Ovary (tissue), 9 donors: ENCODE results near the gene RELL2. TPM values are rescaled to one million over a fixed set of nuclear protein-coding genes. Genes with fewer than 3 reads are reported as not detected.

Experiments
- DNase-seq, 5 donors: peaks; one replicate each; pipeline ENCODE4 v3.0.0-alpha.2; 2019 to 2020
- H3K27ac ChIP-seq, 2 donors: fragments of 200-600 bp; one replicate each; pipeline versions ENCODE4 v1.5.1 to v1.8.0; 2019 to 2022
- H3K27me3 ChIP-seq: fragments of 200-600 bp; one replicate; pipeline ENCODE4 v1.8.0; 2022
- H3K36me3 ChIP-seq: fragments of 200-600 bp; sonication (generic); one replicate; pipeline ENCODE4 v1.5.1; 2019
- H3K4me1 ChIP-seq: one replicate; pipeline ENCODE4 v1.8.1; 2013; ENCODE audit warnings: mild to moderate bottlenecking, moderate library complexity; ENCODE audit not compliant: insufficient read depth
- H3K4me3 ChIP-seq: fragments of 200-600 bp; sonication (generic); one replicate; pipeline ENCODE4 v1.5.1; 2017
- H3K9me3 ChIP-seq, 2 donors: fragments of 200-600 bp in 1 of 2; sonication (generic) in 1 of 2; one replicate each; pipeline versions ENCODE4 v1.5.1 to v1.8.1; 2013 to 2019; ENCODE audit warnings: mild to moderate bottlenecking in 1 of 2, moderate library complexity in 1 of 2
- CTCF ChIP-seq, 3 donors: fragments of 450-650 bp in 2 of 3; fragments of 200-600 bp in 1 of 3; IDR thresholded peaks; one replicate each; pipeline versions ENCODE4 v1.5.1 to v1.8.0; 2016 to 2022; ENCODE audit warnings: antibody characterized with exemption in 3 of 3, mild to moderate bottlenecking in 1 of 3
- EP300 ChIP-seq: sonication (generic); formaldehyde crosslinking; IDR thresholded peaks from one replicate; pipeline ENCODE4 v1.6.1; 2017; ENCODE audit warnings: antibody characterized with exemption
- POLR2A ChIP-seq: fragments of 450-650 bp; IDR thresholded peaks from one replicate; pipeline ENCODE4 v1.6.1; 2017; ENCODE audit warnings: antibody characterized with exemption, mild to moderate bottlenecking, moderate library complexity
- WGBS, 3 donors: extraction: QIAGEN DNeasy Blood & Tissue Kit in 1 of 3; methylation state at CpG; one replicate each; pipeline versions ENCODE4 v1.1.5 to v1.1.7; 2013 to 2017; 5-methylcytosine and 5-hydroxymethylcytosine counted together
- intact Hi-C, 4 donors: fragments of 100-400 bp; cut with DNase I; formaldehyde crosslinking; loops; one replicate each; pipeline versions ENCODE4 v1.11.0 to v1.15.1; 2022 to 2023
- polyA plus RNA-seq, 2 donors: library from polyadenylated mRNA; stranded (reverse); fragments of 200-250 nt in 1 of 2; fragments of 350-450 nt in 1 of 2; fragmentation: Illumina TruSeq in 1 of 2; extraction: RNeasy Lipid Tissue Mini Kit (QIAGEN cat#74804) in 1 of 2; gene quantifications; one replicate each; pipeline ENCODE4 v1.2.3, GENCODE V29; 2013 to 2014
- total RNA-seq, 7 donors: library from RNA; depleted of rRNA in 2 of 7; stranded (reverse); fragments of >200 nt in 2 of 7; fragmentation: NEBNext Ultra II Directional in 3 of 7; extraction: Animal tissue kit (Norgen Biotek cat#: 25700) in 3 of 7; gene quantifications; one replicate each; pipeline versions ENCODE4 v1.1.0 to v1.2.4, GENCODE V29; 2016 to 2023
- donor health status: DM: no; HTN: no; CAD: no; lungs with moderate emphysema.
- donor health status: DM: no; HTN: no; CAD: no.
- donor health status: Bipolar disorder and iron deficiency.
- donor health status: DM: yes; HTN: yes; CAD: no.
- donor health status: DM: no; HTN: no; CAD: no.
- donor health status: DM: yes; HTN: yes; CAD: no.

The RELL2 gene
- total and polyA plus RNA-seq, 9 donors, result 0.58 to 3.0 (median 1.6) TPM; not detected in 1

GRCh38 chr5:141628175-141628788 is 8.5 kb upstream of the RELL2 start:
- H3K27ac ChIP-seq, result no peak overlapping the region
- 94 to 96% (median 95%) methylated on average over 6 of the region's 6 CpGs for WGBS, 3 donors
- no peaks in the 10 kb centered on the region for H3K36me3 ChIP-seq
- no peaks in the 10 kb centered on the region for H3K9me3 ChIP-seq
- H3K27me3 ChIP-seq, result no peaks in the 10 kb centered on the region
- intact Hi-C loops, result loop anchor here in 1 of 4 donors (10.0 kb wide), 1 partner anchor 393 kb away; no protein-coding TSS in a partner anchor
- TF ChIP-seq CTCF (IDR thresholded peaks at IDR 0.05) (no peak), EP300 (no peak), POLR2A (no peak)
- no peak for DNase-seq
- H3K4me3 ChIP-seq, result no peak overlapping the region
- no peaks in the 10 kb centered on the region for H3K4me1 ChIP-seq

- intact Hi-C loops, result no loop called here
- Histone ChIP-seq H3K27me3 (no peaks in the 10 kb centered on the region), H3K4me3 (no peak overlapping the region), H3K36me3 (no peaks in the 10 kb centered on the region), H3K27ac (no peak overlapping the region), H3K4me1 (peaks cover 4% of the 10 kb centered on the region), H3K9me3 (no peaks in the 10 kb centered on the region)
- 96 to 98% (median 98%) methylated on average over 5 of the region's 5 CpGs for WGBS, 3 donors
- TF ChIP-seq CTCF (IDR thresholded peaks at IDR 0.05) (no peak), POLR2A (no peak), EP300 (no peak)
- DNase-seq, result no peak
Measured at GRCh38 chr5:141630570-141631140, 6.1 kb upstream of the RELL2 start.

- Histone ChIP-seq H3K4me3 (no peak overlapping the region), H3K9me3 (no peaks in the 10 kb centered on the region), H3K27me3 (no peaks in the 10 kb centered on the region), H3K27ac (no peak overlapping the region), H3K36me3 (no peaks in the 10 kb centered on the region), H3K4me1 (peaks cover 11% of the 10 kb centered on the region)
- DNase-seq, result no peak
- intact Hi-C loops, result no loop called here
- TF ChIP-seq CTCF (IDR thresholded peaks at IDR 0.05) (no peak), POLR2A (no peak), EP300 (no peak)
- WGBS, 3 donors, result 94 to 96% (median 95%) methylated on average over 2 of the region's 2 CpGs
Measured at GRCh38 chr5:141632650-141633049, 4.1 kb upstream of the RELL2 start.

GRCh38 chr5:141633871-141634561 is 2.8 kb upstream of the RELL2 start:
- 85 to 88% (median 86%) methylated on average over 5 of the region's 5 CpGs for WGBS, 3 donors

More at GRCh38 chr5:141633871-141634561, 2.8 kb upstream of the RELL2 start:
- Histone ChIP-seq H3K27ac (no peak overlapping the region), H3K4me3 (no peak overlapping the region), H3K9me3 (no peaks in the 10 kb centered on the region), H3K4me1 (peaks cover 13% of the 10 kb centered on the region), H3K36me3 (no peaks in the 10 kb centered on the region), H3K27me3 (no peaks in the 10 kb centered on the region)
- TF ChIP-seq POLR2A (no peak), EP300 (no peak), CTCF (IDR thresholded peaks at IDR 0.05) (no peak)
- intact Hi-C loops, result no loop called here
- DNase-seq, result no peak
